ENCODE data around the gene KCNB1.

The KCNB1 gene

GRCh38 chr20:49330701-49331615, 151.5 kb downstream of the KCNB1 start:
- DNase-seq (ENCODE audit: low read depth): no peak
- H3K4me3 ChIP-seq (ENCODE audit: control insufficient read depth, low read depth, low read length): no peak overlapping the region

DNA sequence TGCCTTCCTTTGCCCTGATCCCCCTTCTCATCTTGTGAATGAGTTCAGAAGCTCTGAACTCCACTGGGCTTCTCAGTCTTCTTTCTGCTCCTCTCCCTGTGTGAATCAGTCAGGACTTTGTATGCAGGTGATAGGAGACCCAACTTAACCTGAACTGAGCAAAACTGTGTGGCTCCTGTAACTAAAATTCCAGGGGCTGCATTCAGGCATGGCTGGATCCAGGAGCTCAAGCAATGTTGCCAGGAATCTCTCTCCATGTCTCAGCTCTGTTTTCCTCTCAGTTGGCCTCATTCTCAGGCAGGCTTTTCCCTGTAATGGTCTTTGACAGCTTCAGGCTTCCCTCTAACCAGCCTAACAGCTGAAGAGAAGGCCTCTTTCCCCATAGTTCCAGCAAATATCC, 153.7 kb downstream of the KCNB1 start:
- H3K4me3 ChIP-seq (ENCODE audit: control insufficient read depth, low read depth, low read length): no peak overlapping the region
- TF ChIP-seq, protein P1, sequence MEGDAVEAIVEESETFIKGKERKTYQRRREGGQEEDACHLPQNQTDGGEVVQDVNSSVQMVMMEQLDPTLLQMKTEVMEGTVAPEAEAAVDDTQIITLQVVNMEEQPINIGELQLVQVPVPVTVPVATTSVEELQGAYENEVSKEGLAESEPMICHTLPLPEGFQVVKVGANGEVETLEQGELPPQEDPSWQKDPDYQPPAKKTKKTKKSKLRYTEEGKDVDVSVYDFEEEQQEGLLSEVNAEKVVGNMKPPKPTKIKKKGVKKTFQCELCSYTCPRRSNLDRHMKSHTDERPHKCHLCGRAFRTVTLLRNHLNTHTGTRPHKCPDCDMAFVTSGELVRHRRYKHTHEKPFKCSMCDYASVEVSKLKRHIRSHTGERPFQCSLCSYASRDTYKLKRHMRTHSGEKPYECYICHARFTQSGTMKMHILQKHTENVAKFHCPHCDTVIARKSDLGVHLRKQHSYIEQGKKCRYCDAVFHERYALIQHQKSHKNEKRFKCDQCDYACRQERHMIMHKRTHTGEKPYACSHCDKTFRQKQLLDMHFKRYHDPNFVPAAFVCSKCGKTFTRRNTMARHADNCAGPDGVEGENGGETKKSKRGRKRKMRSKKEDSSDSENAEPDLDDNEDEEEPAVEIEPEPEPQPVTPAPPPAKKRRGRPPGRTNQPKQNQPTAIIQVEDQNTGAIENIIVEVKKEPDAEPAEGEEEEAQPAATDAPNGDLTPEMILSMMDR (conservative IDR thresholded peaks at IDR 0.05; ENCODE audit: control insufficient read depth, insufficient read depth, low read depth, low read length): no peak
- no peak for DNase-seq (ENCODE audit: low read depth)

More at GRCh38 chr20:49330701-49331615, 151.5 kb downstream of the KCNB1 start:
- TF ChIP-seq, protein P1 (conservative IDR thresholded peaks at IDR 0.05; ENCODE audit: control insufficient read depth, insufficient read depth, low read depth, low read length): no peak

DNA sequence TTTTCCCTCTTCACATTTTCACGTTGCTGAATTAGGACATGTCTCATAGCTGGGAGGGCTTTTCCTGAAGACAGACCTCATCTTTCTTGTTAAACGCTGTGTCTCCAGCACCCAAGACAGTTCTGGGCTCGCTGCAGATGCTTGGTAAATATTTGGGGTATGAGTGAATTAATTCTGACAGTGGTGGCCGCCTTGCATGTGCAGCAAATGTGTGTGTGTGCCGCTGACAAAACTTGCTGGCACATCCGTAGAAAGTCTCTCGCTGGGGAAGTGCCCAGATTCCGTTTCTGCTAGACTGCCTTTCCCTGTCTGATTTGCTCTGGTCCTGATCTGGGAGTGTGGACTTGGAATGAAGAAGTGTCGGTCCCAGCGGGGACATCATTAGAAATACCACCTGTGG, 156.4 kb downstream of the KCNB1 start:
- peak; percentile 27 for DNase-seq (ENCODE audit: low read depth)
- TF ChIP-seq, protein P1 (conservative IDR thresholded peaks at IDR 0.05; ENCODE audit: control insufficient read depth, insufficient read depth, low read depth, low read length): no peak
- H3K4me3 ChIP-seq (ENCODE audit: control insufficient read depth, low read depth, low read length): no peak overlapping the region

DNA sequence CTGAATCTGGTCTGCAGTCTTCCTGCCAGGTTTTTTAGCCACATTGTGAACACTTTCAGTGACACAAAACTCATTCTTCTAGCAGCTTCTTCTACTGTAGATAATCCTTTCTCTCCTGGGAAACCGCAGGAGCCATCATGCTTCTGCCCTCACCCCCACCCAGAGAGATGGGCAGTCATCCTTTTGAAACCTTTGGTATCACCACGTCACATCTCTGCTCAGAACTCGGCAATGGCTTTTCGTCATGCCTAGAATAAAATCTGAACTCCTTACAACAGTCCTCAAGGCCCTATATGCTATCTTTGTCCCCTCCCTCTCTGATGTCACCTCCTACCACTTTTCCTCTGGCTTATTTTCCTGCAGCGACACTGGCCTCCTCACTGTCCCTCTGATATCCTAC, 158.2 kb downstream of the KCNB1 start:
- no peak for DNase-seq (ENCODE audit: low read depth)
- no peak overlapping the region for H3K4me3 ChIP-seq (ENCODE audit: control insufficient read depth, low read depth, low read length)
- TF ChIP-seq, protein P1 (conservative IDR thresholded peaks at IDR 0.05; ENCODE audit: control insufficient read depth, insufficient read depth, low read depth, low read length): no peak

- DNase-seq (ENCODE audit: low read depth): peak; percentile 72
- H3K4me3 ChIP-seq (ENCODE audit: control insufficient read depth, low read depth, low read length): no peak overlapping the region
- TF ChIP-seq, protein P1 (conservative IDR thresholded peaks at IDR 0.05; ENCODE audit: control insufficient read depth, insufficient read depth, low read depth, low read length): peak; percentile 50
Observed at GRCh38 chr20:49323622-49324238, 158.7 kb downstream of the KCNB1 start.

- TF ChIP-seq, protein P1 (conservative IDR thresholded peaks at IDR 0.05; ENCODE audit: control insufficient read depth, insufficient read depth, low read depth, low read length): peak; percentile 36
- DNase-seq (ENCODE audit: low read depth): peak; percentile 46
- no peak overlapping the region for H3K4me3 ChIP-seq (ENCODE audit: control insufficient read depth, low read depth, low read length)
Observed at GRCh38 chr20:49320460-49320859, 162.0 kb downstream of the KCNB1 start.
